HG03064 (cell line): ENCODE measurements around the gene COL4A2.
"Not testable (repeated sequence)": the region's sequence is repeated elsewhere in the genome, so short reads cannot be mapped to it uniquely, and the experiment has no call there.

Experiments used
- ATAC-seq: cut with Tn5 transposase; IDR thresholded peaks from one replicate; pipeline ENCODE4 v1.9.1; 2021; ENCODE audit warnings: low read depth; ENCODE audit not compliant: unreplicated experiment

The COL4A2 gene

GRCh38 chr13:110374431-110375370 is 67.6 kb downstream of the COL4A2 start:
- ATAC-seq, result no peak

- no peak for ATAC-seq
These were observed 69.0 kb downstream of the COL4A2 start for GRCh38 chr13:110376120-110376519.

GRCh38 chr13:110377178-110377825 is 70.2 kb downstream of the COL4A2 start:
- no peak for ATAC-seq

- ATAC-seq, result no peak
These were observed 70.7 kb downstream of the COL4A2 start for GRCh38 chr13:110377826-110378201.

- ATAC-seq, result no peak
These were observed 72.3 kb downstream of the COL4A2 start for GRCh38 chr13:110379358-110379757.

- ATAC-seq, result no peak
These were observed 72.8 kb downstream of the COL4A2 start for GRCh38 chr13:110379905-110380341.

- no peak for ATAC-seq
These were observed 73.4 kb downstream of the COL4A2 start for GRCh38 chr13:110380359-110381028.

GRCh38 chr13:110381029-110381360 is 73.9 kb downstream of the COL4A2 start:
- no peak for ATAC-seq

- ATAC-seq, result no peak
These were observed 75.1 kb downstream of the COL4A2 start for GRCh38 chr13:110382229-110382628.

GRCh38 chr13:110382830-110383229 is 75.7 kb downstream of the COL4A2 start:
- ATAC-seq, result no peak

GRCh38 chr13:110387451-110388107 is 80.5 kb downstream of the COL4A2 start:
- peak; percentile 90 for ATAC-seq

- no peak for ATAC-seq
These were observed 81.2 kb downstream of the COL4A2 start for GRCh38 chr13:110388108-110388943.

GRCh38 chr13:110390567-110390966 is 83.5 kb downstream of the COL4A2 start:
- no peak for ATAC-seq

GRCh38 chr13:110391273-110391672 is 84.2 kb downstream of the COL4A2 start:
- ATAC-seq, result no peak

- ATAC-seq, result no peak
These were observed 85.6 kb downstream of the COL4A2 start for GRCh38 chr13:110392510-110393240.

GRCh38 chr13:110393761-110394160 is 86.7 kb downstream of the COL4A2 start:
- ATAC-seq, result no peak

GRCh38 chr13:110394371-110394841 is 87.3 kb downstream of the COL4A2 start:
- ATAC-seq, result no peak

GRCh38 chr13:110395616-110396015 is 88.5 kb downstream of the COL4A2 start:
- ATAC-seq, result not testable (repeated sequence)

- no peak for ATAC-seq
These were observed 89.4 kb downstream of the COL4A2 start for GRCh38 chr13:110396476-110396875.
